Mesothelial cell of epicardium (in vitro differentiated cells): ENCODE results near the gene CACNA1C. TPM values are rescaled to one million over a fixed set of nuclear protein-coding genes. Genes with fewer than 3 reads are reported as not detected.

Source experiments
- DNase-seq, 2 experiments: peaks; one replicate each; pipeline ENCODE4 v3.0.0; 2021; ENCODE audit warnings: low spot score in 2 of 2; ENCODE audit not compliant: unreplicated experiment in 2 of 2
- H3K27ac Mint-ChIP-seq: 2 replicates; pipeline ENCODE4 v1.8.0; 2021; ENCODE audit warnings: mixed read lengths
- H3K27me3 Mint-ChIP-seq: 2 replicates; pipeline ENCODE4 v1.8.0; 2021; ENCODE audit warnings: low read depth, mixed read lengths
- H3K36me3 Mint-ChIP-seq: 2 replicates; pipeline ENCODE4 v1.8.0; 2021; ENCODE audit warnings: mixed read lengths
- H3K4me1 Mint-ChIP-seq: 2 replicates; pipeline ENCODE4 v1.8.0; 2021; ENCODE audit warnings: mixed read lengths
- H3K4me3 Mint-ChIP-seq: 2 replicates; pipeline ENCODE4 v1.8.0; 2021; ENCODE audit warnings: mild to moderate bottlenecking, moderate library complexity, mixed read lengths
- H3K9me3 Mint-ChIP-seq: 2 replicates; pipeline ENCODE4 v1.8.0; 2021; ENCODE audit warnings: mixed read lengths
- total RNA-seq: library from RNA; stranded (reverse); gene quantifications from 3 replicates; pipeline ENCODE4 v1.2.1, GENCODE V29; 2021
- TF ChIP-seq, protein P1 (sequence below): fragments of 200-600 bp; sonication (generic); IDR thresholded peaks from one replicate; pipeline ENCODE4 v1.5.0; 2021; ENCODE audit warnings: antibody characterized with exemption; ENCODE audit not compliant: unreplicated experiment

The CACNA1C gene
- total RNA-seq, 1 donor from 2014 or later, result 33.6 TPM

DNA sequence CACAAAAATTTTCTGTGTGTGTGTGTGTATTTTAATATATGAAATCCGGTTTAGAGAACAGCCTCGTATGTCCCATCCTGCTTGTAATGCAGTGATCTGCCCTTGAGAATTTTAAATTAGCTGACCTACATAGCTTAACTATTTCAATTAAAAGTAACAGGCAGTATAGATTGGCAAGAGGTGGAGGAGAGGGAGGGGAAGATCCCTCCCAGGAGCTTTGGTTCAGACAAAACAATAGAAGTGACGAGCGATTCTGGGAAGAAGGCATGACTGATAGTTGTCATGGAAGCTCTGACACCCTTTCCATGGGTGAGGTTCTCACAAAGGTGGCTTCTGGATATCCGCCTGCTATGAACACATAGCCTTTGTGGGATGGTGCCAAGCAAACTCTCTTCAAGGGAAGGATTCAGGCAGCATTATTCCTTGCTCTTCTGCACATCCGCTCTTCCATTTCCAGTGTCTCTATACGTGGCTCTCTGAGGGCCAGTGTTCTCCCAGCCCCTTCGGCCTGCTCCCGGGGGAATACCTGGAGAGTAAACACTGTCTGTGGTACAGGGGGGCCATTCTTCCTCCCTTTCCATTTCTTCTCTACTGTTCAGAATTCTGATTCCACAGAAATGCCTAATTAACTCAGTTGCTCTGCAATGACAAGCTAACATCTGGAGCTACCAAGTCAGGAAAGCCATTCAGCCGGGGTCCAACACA, 182.0 kb downstream of the CACNA1C start:
- H3K4me1 Mint-ChIP-seq, result no peaks in the 10 kb centered on the region
- DNase-seq, result no peak
- no peaks in the 10 kb centered on the region for H3K9me3 Mint-ChIP-seq
- no peaks in the 10 kb centered on the region for H3K36me3 Mint-ChIP-seq
- H3K27ac Mint-ChIP-seq, result no peak overlapping the region
- H3K27me3 Mint-ChIP-seq, result no peaks in the 10 kb centered on the region
- TF ChIP-seq, protein P1, sequence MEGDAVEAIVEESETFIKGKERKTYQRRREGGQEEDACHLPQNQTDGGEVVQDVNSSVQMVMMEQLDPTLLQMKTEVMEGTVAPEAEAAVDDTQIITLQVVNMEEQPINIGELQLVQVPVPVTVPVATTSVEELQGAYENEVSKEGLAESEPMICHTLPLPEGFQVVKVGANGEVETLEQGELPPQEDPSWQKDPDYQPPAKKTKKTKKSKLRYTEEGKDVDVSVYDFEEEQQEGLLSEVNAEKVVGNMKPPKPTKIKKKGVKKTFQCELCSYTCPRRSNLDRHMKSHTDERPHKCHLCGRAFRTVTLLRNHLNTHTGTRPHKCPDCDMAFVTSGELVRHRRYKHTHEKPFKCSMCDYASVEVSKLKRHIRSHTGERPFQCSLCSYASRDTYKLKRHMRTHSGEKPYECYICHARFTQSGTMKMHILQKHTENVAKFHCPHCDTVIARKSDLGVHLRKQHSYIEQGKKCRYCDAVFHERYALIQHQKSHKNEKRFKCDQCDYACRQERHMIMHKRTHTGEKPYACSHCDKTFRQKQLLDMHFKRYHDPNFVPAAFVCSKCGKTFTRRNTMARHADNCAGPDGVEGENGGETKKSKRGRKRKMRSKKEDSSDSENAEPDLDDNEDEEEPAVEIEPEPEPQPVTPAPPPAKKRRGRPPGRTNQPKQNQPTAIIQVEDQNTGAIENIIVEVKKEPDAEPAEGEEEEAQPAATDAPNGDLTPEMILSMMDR, result no peak
- H3K4me3 Mint-ChIP-seq, result no peak overlapping the region

DNA sequence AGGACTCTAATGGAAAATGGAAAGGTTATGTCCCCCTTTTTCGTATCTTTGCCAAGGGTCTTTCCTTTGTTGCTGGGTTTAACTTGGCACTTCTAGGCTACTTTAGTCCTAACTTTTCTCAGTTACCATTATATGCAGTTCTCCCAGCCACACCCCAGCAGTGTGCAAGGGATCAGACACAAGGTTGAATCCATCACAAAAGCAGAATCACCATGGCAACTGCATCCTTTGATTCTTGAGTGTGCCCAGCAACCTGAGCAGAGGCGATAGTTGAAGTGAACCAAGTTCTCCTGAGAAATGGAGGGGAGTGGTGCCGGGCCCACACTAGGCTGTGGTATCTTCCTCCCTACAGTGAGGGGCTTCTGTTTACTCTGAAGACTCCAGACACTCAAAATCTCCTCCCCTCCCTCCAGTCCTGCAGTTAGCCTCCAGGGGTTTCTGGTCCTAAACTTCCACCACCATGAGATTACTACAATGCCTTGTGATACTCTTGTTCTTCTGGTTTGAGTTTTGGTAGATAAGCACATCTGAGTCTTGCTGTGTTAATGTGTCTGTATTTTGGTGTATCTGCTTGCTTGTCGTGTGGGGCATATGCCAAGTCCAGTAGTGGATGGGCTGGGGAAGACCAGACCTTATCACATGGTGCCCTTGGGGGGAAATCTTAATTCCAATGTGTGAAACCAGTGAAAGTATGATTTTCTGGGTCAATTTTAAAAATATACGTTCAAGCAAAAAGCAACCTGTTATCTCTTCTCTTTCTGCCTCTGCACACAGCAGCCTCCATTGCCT, 183.9 kb downstream of the CACNA1C start:
- Mint-ChIP-seq H3K9me3 (no peaks in the 10 kb centered on the region), H3K27me3 (no peaks in the 10 kb centered on the region), H3K4me1 (no peaks in the 10 kb centered on the region), H3K36me3 (no peaks in the 10 kb centered on the region), H3K27ac (no peak overlapping the region), H3K4me3 (no peak overlapping the region)
- TF ChIP-seq, protein P1, result no peak
- no peak for DNase-seq

DNA sequence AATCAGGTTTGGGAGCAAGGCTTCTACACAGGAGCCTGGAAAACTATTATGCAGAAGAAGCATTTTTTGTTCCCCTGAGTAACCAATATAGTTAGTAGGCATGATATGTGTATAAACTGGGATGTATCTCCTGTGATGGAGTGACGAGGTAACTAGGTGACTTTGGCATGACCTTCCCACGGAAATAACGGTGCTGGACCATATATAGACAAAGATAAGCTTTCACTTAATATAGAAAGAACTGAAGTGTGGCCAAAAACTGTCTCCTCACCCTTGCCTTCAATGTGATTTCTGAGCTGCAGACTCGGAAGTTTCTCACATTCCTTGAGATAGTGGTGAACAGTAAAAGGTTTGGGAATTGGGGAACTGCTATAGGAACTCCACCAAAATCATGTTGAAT, 185.3 kb downstream of the CACNA1C start:
- TF ChIP-seq, protein P1, result no peak
- H3K9me3 Mint-ChIP-seq, result no peaks in the 10 kb centered on the region
- no peak overlapping the region for H3K4me3 Mint-ChIP-seq
- no peaks in the 10 kb centered on the region for H3K4me1 Mint-ChIP-seq
- H3K36me3 Mint-ChIP-seq, result no peaks in the 10 kb centered on the region
- no peak overlapping the region for H3K27ac Mint-ChIP-seq
- H3K27me3 Mint-ChIP-seq, result no peaks in the 10 kb centered on the region
- DNase-seq, result no peak

DNA sequence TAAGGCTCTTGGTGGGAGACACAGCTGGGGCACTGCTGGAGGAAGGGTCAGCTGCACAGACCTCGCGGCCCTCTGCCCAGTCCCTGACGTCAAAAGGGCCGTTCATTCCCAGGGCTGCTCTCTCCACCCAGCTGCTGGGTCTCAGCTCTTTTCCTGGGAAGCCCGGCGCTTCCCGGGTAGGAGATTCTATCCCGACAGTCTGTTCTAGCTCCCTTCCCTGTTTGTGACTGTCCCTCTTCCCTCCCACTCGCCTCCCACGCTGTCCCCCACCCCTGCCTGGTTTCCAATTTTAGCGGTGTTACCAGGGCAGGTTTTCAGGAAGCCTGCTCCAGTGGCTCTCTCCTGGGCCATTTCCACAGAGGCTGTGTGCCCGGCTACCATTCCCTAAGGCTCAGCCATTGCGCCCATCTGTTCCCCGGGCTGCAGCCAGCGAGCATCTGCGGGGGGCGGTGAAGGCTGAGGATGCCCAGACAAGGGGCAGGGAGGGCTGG, 186.6 kb downstream of the CACNA1C start:
- no peaks in the 10 kb centered on the region for H3K9me3 Mint-ChIP-seq
- H3K4me3 Mint-ChIP-seq, result no peak overlapping the region
- no peaks in the 10 kb centered on the region for H3K36me3 Mint-ChIP-seq
- H3K4me1 Mint-ChIP-seq, result peaks cover 7% of the 10 kb centered on the region
- TF ChIP-seq, protein P1, result no peak
- no peak for DNase-seq
- no peak overlapping the region for H3K27ac Mint-ChIP-seq
- H3K27me3 Mint-ChIP-seq, result no peaks in the 10 kb centered on the region

- TF ChIP-seq, protein P1, result no peak
- no peaks in the 10 kb centered on the region for H3K36me3 Mint-ChIP-seq
- no peak for DNase-seq
- H3K4me1 Mint-ChIP-seq, result peaks cover 15% of the 10 kb centered on the region
- H3K9me3 Mint-ChIP-seq, result no peaks in the 10 kb centered on the region
- H3K27me3 Mint-ChIP-seq, result no peaks in the 10 kb centered on the region
- H3K4me3 Mint-ChIP-seq, result no peak overlapping the region
- no peak overlapping the region for H3K27ac Mint-ChIP-seq
These were observed 187.6 kb downstream of the CACNA1C start for GRCh38 chr12:2240390-2240789.
